Duodenal mucosa (tissue), 2 donors: ENCODE data around the gene SRGAP1.

Experiments
- H3K27ac ChIP-seq: one replicate; pipeline ENCODE4 v1.7.0; 2013; ENCODE audit warnings: low read depth, low read length
- H3K27me3 ChIP-seq, 2 donors: one replicate each; pipeline ENCODE4 v1.7.0; 2013; ENCODE audit warnings: low read length in 2 of 2, control low read depth in 1 of 2; ENCODE audit not compliant: insufficient read depth in 2 of 2, control insufficient read depth in 1 of 2
- H3K36me3 ChIP-seq, 2 donors: one replicate each; pipeline ENCODE4 v1.7.0; 2013; ENCODE audit warnings: low read length in 2 of 2, control low read depth in 1 of 2; ENCODE audit not compliant: insufficient read depth in 2 of 2, control insufficient read depth in 1 of 2
- H3K4me1 ChIP-seq, 2 donors: one replicate each; pipeline ENCODE4 v1.7.0; 2013; ENCODE audit warnings: low read length in 2 of 2, control low read depth in 1 of 2; ENCODE audit not compliant: insufficient read depth in 2 of 2, control insufficient read depth in 1 of 2
- H3K4me3 ChIP-seq, 2 donors: one replicate each; pipeline ENCODE4 v1.7.0; 2013; ENCODE audit warnings: low read length in 2 of 2, low read depth in 1 of 2
- H3K9ac ChIP-seq, 2 donors: one replicate each; pipeline ENCODE4 v1.7.0; 2013; ENCODE audit warnings: low read length in 2 of 2, low read depth in 1 of 2
- H3K9me3 ChIP-seq, 2 donors: one replicate each; pipeline ENCODE4 v1.7.0; 2013; ENCODE audit warnings: low read length in 2 of 2, control low read depth in 1 of 2; ENCODE audit not compliant: control insufficient read depth in 1 of 2

Gene SRGAP1

GRCh38 chr12:63955831-63956666 lies 111.5 kb downstream of the SRGAP1 start:
- no peak overlapping the region for H3K9ac ChIP-seq
- no peak overlapping the region for H3K27ac ChIP-seq
- no peaks in the 10 kb centered on the region for H3K36me3 ChIP-seq
- H3K9me3 ChIP-seq = no peaks in the 10 kb centered on the region
- no peak overlapping the region for H3K4me3 ChIP-seq
- no peaks in the 10 kb centered on the region for H3K4me1 ChIP-seq
- H3K27me3 ChIP-seq = no peaks in the 10 kb centered on the region

GRCh38 chr12:63957496-63957895 lies 113.0 kb downstream of the SRGAP1 start:
- Histone ChIP-seq H3K27ac (no peak overlapping the region), H3K4me3 (no peak overlapping the region), H3K27me3 (no peaks in the 10 kb centered on the region), H3K9me3 (no peaks in the 10 kb centered on the region), H3K9ac (no peak overlapping the region), H3K36me3 (no peaks in the 10 kb centered on the region), H3K4me1 (no peaks in the 10 kb centered on the region)

GRCh38 chr12:63958876-63959580 lies 114.5 kb downstream of the SRGAP1 start:
- H3K4me3 ChIP-seq = no peak overlapping the region
- no peaks in the 10 kb centered on the region for H3K36me3 ChIP-seq
- H3K9ac ChIP-seq = no peak overlapping the region
- H3K27me3 ChIP-seq = no peaks in the 10 kb centered on the region
- H3K4me1 ChIP-seq = no peaks in the 10 kb centered on the region
- no peak overlapping the region for H3K27ac ChIP-seq
- no peaks in the 10 kb centered on the region for H3K9me3 ChIP-seq

GRCh38 chr12:63961048-63961447 lies 116.5 kb downstream of the SRGAP1 start:
- H3K36me3 ChIP-seq = no peaks in the 10 kb centered on the region
- H3K4me1 ChIP-seq = no peaks in the 10 kb centered on the region
- no peak overlapping the region for H3K9ac ChIP-seq
- no peaks in the 10 kb centered on the region for H3K27me3 ChIP-seq
- H3K4me3 ChIP-seq = no peak overlapping the region
- H3K27ac ChIP-seq = no peak overlapping the region
- no peaks in the 10 kb centered on the region for H3K9me3 ChIP-seq

GRCh38 chr12:63961543-63961942 lies 117.0 kb downstream of the SRGAP1 start:
- Histone ChIP-seq H3K4me3 (no peak overlapping the region), H3K4me1 (no peaks in the 10 kb centered on the region), H3K27me3 (no peaks in the 10 kb centered on the region), H3K27ac (no peak overlapping the region), H3K36me3 (no peaks in the 10 kb centered on the region), H3K9me3 (no peaks in the 10 kb centered on the region), H3K9ac (no peak overlapping the region)

GRCh38 chr12:63963868-63964267 lies 119.4 kb downstream of the SRGAP1 start:
- no peak overlapping the region for H3K9ac ChIP-seq
- no peaks in the 10 kb centered on the region for H3K4me1 ChIP-seq
- no peaks in the 10 kb centered on the region for H3K36me3 ChIP-seq
- no peak overlapping the region for H3K27ac ChIP-seq
- no peaks in the 10 kb centered on the region for H3K27me3 ChIP-seq
- H3K4me3 ChIP-seq = no peak overlapping the region
- no peaks in the 10 kb centered on the region for H3K9me3 ChIP-seq

- H3K27ac ChIP-seq = no peak overlapping the region
Observed at GRCh38 chr12:63964301-63964700, 119.8 kb downstream of the SRGAP1 start.

GRCh38 chr12:63965936-63966605 lies 121.6 kb downstream of the SRGAP1 start:
- Histone ChIP-seq H3K4me3 (no peak overlapping the region), H3K4me1 (peaks cover 3 to 6% of the 10 kb centered on the region in 2 donors), H3K9me3 (no peaks in the 10 kb centered on the region), H3K27ac (no peak overlapping the region), H3K27me3 (no peaks in the 10 kb centered on the region), H3K9ac (no peak overlapping the region), H3K36me3 (no peaks in the 10 kb centered on the region)

More at GRCh38 chr12:63964301-63964700, 119.8 kb downstream of the SRGAP1 start:
- no peaks in the 10 kb centered on the region for H3K4me1 ChIP-seq
- no peak overlapping the region for H3K9ac ChIP-seq
- no peaks in the 10 kb centered on the region for H3K9me3 ChIP-seq
- no peak overlapping the region for H3K4me3 ChIP-seq
- H3K27me3 ChIP-seq = no peaks in the 10 kb centered on the region
- H3K36me3 ChIP-seq = no peaks in the 10 kb centered on the region

- Histone ChIP-seq H3K4me3 (no peak overlapping the region), H3K9ac (no peak overlapping the region), H3K27ac (no peak overlapping the region), H3K4me1 (peaks cover 3 to 6% of the 10 kb centered on the region in 2 donors), H3K9me3 (no peaks in the 10 kb centered on the region), H3K27me3 (no peaks in the 10 kb centered on the region), H3K36me3 (no peaks in the 10 kb centered on the region)
Observed at GRCh38 chr12:63966606-63966975, 122.1 kb downstream of the SRGAP1 start.
